GM12874 (cell line): ENCODE data around the gene RREB1.

Experiments used
- TF ChIP-seq, protein P1 (sequence below): IDR thresholded peaks from 2 replicates; pipeline ENCODE4 v1.5.1; 2011; ENCODE audit warnings: low read depth, mild to moderate bottlenecking, control low read depth, low read length, moderate library complexity; ENCODE audit not compliant: insufficient read depth

Gene RREB1

DNA sequence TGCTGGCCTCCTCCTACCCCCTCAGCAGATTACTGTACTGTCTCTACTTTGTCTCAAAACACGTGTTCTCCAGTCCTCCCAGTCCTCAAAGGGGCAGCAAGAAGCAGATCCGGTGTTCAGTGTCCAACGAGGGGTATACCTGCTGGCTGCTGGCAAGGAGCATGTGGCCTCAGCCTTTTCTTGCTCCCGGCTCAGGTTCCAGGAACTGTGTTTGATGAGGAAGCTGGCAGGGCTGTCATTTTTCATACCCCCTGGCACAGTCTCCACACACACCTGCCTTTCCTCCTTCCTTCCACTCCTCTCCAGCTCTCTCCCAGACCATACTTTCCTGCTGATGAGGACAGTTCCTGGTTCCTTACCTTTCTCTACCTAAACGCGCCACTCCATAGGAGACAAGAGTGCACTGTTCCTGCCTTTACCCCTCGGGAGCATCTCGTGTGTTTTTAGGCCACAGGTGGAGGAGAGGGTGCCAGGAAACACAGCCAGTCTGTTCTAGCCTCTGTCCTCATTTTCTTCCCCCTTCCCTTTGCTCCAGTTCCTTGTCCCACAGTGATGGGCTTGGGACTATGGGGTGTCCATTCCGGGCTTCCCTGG, 128.0 kb downstream of the RREB1 start:
- TF ChIP-seq, protein P1, sequence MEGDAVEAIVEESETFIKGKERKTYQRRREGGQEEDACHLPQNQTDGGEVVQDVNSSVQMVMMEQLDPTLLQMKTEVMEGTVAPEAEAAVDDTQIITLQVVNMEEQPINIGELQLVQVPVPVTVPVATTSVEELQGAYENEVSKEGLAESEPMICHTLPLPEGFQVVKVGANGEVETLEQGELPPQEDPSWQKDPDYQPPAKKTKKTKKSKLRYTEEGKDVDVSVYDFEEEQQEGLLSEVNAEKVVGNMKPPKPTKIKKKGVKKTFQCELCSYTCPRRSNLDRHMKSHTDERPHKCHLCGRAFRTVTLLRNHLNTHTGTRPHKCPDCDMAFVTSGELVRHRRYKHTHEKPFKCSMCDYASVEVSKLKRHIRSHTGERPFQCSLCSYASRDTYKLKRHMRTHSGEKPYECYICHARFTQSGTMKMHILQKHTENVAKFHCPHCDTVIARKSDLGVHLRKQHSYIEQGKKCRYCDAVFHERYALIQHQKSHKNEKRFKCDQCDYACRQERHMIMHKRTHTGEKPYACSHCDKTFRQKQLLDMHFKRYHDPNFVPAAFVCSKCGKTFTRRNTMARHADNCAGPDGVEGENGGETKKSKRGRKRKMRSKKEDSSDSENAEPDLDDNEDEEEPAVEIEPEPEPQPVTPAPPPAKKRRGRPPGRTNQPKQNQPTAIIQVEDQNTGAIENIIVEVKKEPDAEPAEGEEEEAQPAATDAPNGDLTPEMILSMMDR = no peak

DNA sequence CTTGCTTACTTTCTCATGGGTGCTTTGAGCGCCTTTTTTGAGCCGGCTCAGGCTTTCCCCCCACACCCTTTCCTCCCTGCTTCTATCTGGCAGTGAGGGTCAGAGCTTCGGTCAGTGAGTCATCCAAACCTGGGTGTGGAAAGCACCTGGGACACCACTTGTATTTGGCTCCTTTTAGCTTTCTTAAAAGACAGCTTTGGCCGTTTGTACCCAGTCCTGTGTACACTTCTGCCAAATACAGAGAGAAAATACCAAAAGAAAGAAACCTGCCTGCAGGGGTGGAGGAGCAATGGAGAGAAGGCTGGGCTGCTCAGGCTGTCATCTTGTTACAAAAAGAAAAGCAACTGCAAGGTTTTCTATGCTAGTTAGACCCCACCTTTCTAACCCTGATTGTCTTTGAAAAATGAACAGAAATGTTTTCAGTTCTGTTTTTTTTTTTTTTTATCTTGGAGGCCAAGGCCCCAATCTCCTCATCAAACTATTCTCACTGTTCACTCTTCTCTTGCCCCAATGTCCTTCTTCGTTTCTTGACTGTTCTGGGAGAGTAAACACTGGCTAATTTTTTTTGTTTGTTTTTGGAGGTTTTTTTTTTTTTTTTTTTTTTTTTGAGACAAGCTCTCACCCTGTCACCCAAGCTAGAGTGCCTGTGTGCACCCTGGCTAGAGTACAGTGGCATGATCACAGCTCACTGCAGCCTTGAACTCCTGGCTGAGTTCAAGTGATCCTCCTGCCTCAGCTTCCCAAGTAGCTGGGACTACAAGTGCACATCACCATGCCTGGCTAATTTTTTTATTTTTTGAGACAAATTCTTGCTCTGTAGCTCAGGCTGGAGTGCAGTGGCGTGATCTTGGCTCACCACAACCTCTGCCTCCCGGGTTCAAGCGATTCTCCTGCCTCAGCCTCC, 128.8 kb downstream of the RREB1 start:
- TF ChIP-seq, protein P1 = no peak

DNA sequence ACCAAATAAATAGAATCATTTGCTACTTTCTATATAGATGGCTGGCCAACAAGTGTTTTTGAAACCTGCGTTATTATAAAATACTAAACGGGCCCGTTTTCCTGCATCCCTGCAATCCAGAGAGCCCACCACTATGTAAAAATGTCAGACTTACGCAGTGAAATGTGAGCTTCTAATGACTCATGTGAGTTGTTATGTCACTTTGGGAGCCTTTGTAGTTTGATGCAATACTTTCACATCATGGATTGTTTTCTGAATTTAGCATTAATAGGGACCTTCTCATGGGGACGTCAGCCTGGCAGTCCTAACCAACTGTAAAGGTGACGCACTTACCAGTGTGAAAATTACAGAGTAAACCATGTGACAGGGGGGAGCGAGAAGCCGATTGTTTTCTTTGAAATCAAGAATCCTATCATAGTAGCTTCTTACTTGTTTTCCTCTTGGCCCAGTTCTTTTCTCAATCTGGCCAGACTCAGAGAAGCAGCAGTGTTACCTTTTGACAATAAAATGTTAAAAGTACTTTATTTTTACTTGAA, 130.0 kb downstream of the RREB1 start:
- TF ChIP-seq, protein P1 = no peak

DNA sequence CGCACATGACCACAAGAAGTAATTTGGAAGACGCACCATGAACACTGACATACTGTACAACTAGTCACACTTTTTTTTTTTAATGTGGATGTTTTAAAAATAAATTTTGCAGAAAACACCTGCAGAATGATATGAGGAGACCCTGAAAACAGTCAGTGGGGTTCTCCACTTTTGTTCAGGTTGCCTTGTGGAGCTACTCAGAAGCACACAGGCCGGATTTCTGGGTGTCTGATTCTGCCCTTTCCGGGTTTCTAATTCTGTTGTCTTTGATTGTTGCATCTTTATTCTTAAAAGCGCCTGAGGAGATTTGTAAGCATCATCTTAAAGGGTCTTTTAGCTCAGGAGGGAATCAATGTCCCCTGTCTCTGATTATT, 130.8 kb downstream of the RREB1 start:
- TF ChIP-seq, protein P1 = no peak

DNA sequence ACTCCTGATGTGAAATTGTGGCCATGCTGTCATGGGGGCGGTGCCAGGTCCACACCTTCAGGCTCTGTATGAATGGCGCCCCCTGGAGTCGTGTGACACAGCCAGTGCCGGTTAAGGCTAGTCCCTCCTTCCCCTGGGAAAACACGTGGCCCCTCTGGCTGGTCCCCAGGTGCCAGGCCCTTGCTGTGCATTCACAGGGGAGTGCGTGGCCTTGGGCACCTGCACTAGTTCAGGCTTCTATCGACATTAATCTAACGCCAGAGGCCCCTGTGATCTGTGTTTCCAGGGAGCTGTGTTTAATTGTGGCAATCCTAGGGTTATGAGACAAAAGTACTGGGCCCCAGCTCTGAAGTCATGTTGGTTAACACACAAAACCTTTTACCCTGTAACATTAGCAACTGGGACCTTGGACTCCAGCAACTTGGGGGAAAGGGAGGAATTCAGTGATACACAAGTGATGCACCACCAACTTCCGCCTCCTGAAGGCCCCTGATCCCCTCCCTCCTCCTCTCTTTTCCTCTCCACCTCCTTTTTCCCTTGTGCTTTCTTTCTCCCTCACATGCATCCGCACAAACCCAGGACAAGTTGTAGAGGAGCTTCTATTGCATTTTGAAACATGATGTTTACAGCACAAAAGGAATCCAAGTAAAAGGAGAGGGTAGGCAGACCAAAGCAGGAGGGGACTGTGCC, 131.3 kb downstream of the RREB1 start:
- TF ChIP-seq, protein P1 = peak; percentile 84

DNA sequence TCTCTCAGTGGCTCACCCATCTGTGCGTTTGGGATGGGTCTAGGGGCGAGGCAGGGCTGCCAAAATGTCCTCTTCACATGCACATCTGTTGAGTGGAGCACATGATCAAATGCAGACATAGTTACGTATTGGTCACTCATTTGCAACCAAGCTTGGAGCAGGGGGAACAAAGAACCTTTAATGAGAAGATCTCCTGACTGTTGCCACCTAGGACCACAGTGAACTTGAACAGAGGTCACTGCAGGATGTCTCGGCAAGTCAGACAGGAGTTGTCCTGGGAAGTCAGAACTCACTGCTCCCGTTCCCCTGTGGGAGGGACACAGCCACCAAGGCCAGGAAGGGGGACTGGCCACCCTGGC, 131.8 kb downstream of the RREB1 start:
- TF ChIP-seq, protein P1 = no peak

DNA sequence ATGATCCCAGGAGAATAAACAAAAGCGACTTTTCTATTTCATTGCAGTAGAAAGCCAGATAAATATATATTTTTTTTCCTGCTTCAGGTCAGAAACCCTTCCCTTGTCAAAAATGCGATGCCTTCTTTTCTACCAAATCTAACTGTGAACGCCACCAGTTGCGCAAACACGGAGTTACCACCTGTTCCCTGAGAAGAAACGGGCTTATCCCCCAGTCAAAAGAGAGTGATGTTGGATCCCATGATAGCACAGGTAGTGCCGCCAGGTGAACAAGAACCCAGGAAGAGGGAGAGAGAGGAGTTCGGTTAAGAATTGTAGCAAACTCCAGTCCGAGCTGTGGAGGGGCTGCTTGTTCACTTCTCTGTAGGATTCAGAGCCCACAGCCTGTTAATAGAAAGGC, 132.6 kb downstream of the RREB1 start:
- TF ChIP-seq, protein P1 = no peak
